HG02884 (cell line): ENCODE data around the gene C1QTNF1.
"Not testable (repeated sequence)": the region's sequence is repeated elsewhere in the genome, so short reads cannot be mapped to it uniquely, and the experiment has no call there.

Experiments used
- ATAC-seq: cut with Tn5 transposase; IDR thresholded peaks from one replicate; pipeline ENCODE4 v1.9.1; 2021; ENCODE audit warnings: mild to moderate bottlenecking, moderate library complexity; ENCODE audit not compliant: unreplicated experiment

The C1QTNF1 gene

DNA sequence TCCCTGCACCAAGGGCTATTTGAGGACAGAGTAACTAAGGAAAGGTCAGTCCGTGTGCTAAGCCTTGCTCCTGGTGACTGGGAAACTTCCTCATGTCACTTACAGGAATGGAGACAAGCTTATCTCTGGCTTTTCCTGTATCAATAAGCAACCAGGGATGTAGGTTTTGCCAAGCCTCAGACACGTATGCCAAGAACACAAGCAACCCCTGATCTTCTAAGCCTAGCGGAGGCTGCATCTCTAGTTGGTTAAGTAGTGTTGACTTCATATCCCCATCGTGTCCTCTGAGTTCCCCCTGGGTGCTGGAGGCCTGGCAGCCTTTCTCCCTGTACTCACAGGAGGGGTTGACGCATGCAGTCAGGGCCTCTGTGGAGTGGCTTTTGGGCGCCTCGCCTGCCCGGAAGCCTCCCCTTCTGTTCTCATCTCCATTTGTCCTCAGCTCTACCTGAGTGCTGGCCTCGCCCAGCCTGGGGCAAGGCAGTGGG lies 1.4 kb upstream of the C1QTNF1 start:
- ATAC-seq = no peak

DNA sequence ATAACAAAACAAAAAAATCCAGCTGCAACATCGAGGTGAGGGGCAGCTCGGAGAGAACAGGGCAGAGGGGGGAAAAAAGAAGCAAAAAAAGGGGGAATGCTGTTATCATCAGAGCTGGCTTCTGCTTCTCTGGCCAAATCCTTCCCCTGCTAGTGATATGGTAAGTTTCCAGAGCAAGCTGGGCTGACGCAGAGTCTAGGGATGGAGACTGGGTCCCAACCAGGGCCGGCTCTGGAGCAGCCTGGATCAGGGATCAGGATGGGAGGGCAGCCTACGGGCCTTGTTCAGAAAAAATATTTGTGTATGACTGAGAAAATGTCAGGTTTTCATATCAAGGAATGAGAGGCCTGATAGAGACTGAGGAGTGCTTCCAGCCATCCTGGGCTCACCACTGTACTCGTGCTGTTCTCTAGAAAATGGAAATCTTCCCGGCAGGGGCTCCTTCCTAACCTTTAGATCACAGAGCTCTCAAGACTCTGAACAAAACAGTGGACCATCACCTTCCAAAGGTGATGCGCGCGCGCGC lies 726 bp upstream of the C1QTNF1 start:
- ATAC-seq = no peak

DNA sequence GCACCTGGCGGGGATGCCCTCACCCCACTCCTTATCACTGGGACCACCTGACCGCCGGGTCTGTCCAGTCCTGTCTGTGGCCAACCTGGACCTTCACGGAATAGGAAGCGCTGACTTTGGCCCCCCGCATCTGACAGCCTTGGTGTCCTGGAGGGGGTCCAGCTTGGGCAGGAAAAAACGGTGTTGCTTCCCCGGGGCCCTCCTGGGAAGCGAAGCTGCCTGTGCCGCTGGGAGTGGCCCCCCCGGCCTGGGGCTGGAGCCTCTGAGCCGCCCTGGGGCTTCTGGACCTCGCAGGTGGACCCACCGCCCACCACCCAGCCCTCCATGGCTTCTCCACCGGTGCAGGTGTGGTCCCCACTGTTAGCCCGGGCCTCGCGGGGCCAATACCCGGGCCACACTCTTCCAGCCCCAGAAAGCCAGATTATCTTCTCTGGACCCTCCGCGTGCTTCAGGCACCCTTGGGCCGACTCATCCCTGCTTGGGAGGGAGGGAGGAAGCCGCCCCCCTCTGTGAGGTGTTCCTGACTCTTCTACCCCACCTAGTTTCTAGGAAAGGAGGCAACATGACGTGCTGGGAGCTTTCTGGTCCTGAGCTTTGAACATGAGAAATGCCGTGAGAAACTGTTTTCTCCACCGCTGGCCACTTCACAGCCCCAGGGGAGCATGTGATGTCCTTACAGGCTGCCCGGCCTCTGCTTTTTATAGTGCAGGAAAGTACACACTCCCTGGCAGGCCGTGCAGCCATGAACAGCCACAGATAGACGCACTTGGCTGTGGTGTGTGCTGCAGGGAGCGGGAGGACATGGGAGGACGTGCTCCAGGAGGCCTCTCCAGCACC lies 1.1 kb downstream of the C1QTNF1 start:
- no peak for ATAC-seq

DNA sequence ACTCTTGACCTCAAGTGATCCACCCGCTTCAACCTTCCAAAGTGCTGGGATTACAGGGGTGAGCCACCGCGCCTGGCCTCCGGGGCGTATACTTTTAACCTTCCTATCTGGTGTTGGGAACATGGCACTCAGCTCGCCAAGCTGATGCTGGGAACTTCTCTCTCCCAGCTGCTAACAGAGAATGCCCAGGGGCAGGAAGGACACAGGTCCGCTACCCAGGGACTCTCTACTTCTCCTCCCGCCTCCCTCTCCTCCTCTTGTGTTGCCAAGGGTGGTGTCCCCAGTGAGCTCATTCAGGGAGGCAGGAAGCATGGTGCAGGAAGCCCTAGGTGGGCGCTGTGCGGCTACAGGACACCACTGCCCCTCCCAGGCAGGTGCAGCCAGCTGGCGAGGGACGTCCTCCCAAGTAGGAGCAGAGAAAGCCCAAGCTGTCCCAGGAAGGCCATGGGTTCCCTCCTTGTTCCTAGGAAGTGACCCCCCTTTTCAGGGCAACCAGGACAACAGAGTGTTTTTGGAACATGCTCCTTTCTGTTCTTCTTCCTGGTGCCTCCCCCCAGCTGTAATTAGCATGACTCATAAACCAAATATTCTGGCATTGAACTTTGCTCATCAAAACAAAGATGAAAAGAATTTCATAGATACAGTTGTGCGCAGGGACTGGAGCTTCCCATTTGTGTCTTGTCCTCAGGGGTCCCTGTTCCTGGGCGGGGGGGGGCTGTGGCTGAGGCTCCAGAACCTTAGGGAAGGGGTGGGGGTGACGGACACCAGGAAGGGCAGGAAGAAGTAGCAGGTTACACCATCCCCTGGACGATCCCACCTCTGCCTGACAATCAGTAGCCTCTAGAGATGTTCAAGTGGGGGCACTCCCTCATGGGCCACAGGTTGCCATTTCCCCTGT lies 2.7 kb downstream of the C1QTNF1 start:
- ATAC-seq = no peak

DNA sequence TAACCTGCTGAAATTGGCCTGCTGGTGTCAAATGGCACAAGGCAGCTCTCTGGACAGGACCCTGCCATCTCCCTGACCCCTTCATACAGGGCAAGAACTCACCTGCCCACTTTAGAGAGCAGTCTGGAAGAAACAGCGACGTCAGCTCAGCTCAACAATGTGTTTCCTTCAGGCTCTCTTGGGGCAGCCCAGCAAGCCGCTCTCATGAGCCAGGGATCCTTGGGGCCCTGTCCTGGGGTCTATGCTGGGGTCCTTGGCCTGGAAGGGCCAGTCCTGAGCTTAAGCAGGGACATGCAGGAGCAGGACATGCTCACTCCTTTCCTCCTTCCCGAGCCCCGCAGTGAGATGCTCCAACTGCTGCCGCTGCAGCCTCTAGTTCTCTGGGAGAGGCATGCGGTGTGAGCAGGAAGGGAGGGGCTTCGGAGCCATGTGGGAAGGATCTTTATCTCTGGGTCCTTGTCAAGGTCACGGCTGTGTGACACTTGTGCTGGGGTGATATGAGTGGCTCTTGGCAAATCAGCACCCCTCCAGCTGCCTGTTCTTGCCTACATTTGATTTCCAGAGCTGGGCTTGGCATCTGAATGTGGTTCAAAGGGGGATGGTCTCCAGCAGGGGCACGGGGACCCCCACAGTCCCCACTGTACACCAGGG lies 3.4 kb downstream of the C1QTNF1 start:
- no peak for ATAC-seq

DNA sequence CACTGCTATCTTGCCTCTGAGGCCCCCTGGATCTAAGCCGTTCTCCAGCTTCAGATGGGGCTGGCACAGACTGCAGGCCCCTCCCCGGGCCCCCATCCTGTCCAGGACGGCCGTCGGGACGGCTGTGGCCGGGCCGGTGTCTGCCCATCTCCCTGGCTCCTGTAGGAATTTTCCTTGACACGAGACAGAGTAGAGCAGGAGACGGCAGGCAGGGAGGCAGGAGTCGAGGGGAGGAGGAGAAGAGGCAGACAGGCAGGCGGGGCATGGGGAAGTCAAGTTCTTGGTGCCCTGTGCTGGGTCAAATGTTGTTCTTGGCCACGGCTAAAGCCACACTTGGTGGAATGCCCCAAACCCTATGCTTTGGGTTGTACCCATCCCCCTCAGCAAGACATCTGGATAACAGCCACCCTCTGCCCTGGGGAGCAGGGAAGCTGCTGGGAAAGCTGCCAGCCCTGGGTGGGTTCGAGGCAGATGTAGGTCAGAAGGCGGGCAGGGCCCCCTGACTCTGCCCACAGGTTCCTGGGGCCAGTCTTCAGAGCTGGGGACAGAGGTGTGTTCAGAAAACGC lies 4.0 kb downstream of the C1QTNF1 start:
- no peak for ATAC-seq

DNA sequence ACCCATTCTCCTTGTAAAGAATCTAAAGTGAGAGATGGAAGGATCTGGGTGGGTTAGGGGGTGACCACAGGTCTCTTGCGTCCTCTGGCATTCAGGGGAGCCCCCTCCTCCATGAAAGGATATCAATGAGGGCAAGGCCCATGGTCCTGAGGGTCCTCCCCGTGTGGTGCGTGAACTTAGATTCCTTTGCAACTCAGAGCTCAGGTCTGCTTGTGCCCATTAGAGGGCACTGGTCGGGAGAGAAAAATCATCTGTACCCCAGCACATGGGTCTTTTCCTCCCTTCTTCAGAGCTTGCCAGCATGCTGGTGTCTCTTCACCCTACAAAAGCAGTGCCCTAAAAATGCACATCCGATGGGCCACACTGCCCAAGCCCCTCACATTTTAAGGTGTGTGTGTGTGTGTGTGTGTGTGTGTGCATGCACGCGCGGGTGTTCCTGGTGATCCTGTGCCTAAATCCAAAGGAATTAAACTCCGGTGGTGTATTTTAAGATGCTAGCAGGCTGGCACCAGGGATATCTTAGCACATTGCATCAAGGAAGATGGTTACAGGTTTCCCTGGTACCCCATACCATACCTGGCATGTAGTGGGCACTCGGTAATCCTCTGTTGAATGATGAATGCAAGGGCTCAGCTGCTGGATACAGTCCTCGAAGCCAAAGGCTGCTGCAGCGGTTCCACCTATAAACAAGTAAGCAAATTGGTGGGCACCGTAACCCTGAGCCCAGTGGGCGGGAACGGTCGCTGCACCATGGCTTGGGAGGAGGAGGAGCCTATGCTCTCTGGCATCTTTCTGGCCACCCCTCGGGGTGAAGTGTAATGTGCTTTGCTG lies 4.7 kb downstream of the C1QTNF1 start:
- no peak for ATAC-seq

DNA sequence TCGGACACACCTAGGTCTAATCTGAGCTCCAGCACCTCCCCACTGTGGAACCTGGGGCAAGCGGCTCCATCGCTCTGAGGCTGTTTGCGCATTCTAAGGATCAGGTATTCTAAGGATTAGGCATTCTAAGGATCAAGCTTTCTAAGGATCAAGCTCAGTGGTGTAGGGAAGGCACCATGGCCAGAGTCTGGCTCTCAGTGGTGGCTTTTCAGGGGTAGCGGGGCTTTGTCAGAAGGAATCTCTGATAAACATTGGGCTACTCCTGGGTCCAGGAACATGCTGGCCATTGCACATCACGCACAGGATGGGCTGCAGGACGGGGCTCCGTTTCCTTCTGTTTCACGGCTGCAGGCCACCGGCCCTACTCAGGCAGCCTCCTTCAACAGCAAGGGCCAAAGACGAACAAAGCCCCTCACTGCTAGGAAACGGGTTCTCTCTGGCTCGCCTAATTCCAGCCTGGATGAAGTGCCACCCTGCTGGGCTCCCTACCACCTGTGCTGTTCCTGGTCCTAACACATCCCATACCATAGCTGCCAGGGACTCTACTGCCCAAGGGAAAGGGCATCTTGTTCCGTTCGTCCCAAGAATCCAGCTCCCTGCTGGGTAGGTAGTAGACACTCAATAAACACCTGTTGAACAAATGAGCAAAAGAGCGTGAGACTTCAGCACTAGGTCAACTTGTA lies 5.5 kb downstream of the C1QTNF1 start:
- ATAC-seq = no peak

DNA sequence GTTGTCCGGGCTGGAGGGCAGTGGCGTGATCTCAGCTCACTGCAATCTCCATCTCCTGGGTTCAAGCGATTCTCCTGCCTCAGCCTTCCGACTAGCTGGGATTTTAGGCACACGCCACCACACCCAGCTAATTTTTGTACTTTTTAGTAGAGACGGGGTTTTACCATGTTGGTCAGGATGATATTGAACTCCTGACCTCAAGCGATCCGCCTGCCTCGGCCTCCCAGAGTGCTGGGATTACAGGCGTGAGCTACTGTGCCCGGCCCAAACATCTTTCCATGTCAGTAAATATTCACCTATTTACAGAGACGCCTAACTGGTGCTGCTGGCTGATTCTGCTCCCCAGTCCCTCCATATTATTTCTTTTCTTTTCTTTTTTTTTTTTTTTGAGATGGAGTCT lies 6.7 kb downstream of the C1QTNF1 start:
- not testable (repeated sequence) for ATAC-seq

DNA sequence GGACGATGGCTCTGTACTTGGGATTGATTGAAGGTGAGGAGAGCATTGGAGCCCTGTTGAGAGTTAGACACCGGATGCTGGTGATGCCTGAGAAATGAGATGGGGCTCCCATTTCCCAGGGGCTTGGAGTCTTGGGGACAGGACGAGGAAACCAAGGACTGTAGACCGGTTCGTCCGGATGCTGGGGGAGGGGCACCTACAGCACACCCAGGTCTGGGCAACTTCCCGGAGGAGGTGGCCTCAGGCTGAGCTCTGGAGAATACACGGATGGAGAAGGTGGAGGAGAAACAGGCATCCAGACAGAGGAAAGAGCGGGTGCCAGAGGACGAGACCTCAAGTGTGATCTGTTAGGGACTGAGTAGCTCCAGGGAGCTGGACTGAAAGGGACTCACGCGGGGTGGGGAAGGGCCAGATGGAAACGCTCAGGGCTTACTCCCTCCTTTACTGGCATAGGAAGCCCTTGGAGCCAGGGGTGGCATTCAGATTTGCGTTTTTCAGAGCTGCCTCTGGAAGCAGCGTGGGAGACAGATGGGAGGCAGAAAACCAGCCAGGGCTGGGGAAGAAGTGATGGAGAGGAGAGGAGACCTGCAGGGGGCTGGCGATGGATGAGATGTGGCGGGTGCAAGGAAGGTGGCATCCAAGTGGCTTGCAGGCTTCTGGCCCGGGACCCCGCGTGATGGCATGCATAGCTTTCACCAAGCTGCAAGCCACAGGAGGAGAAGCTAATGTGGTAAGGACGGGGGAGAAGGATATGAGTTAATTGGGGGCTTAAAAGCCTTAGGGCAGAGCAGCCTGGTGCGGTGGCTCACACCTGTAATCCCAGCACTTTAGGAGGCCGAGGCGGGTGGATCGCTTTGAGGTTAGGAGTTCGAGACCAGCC lies 8.3 kb downstream of the C1QTNF1 start:
- no peak for ATAC-seq

DNA sequence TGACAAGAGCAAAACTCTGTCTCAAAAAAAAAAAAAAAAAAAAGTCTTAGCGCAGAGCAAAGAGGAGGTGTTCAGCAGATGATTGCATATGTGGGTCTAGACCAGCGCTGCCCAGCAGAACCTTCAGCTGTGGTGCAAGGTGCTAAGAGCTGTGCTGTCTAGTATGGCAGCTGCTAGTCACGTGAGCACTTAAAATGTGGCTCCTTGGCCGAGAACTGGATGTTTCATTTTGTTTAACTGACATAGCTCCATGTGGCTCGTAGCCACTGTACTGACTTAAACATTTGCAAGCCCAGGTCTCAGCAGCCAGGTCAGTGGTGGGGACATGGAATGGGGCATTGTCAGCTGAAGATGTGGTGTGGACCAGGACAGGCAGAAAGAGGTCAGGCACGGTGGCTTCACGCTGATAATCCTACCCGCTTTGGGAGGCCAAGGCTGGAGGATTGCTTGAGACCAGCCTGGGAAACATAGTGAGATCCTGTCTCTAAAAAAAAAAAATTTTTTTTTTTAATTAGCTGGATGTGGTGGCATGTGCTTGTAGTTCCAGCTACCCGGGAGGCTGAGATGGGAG lies 9.2 kb downstream of the C1QTNF1 start:
- ATAC-seq = no peak

DNA sequence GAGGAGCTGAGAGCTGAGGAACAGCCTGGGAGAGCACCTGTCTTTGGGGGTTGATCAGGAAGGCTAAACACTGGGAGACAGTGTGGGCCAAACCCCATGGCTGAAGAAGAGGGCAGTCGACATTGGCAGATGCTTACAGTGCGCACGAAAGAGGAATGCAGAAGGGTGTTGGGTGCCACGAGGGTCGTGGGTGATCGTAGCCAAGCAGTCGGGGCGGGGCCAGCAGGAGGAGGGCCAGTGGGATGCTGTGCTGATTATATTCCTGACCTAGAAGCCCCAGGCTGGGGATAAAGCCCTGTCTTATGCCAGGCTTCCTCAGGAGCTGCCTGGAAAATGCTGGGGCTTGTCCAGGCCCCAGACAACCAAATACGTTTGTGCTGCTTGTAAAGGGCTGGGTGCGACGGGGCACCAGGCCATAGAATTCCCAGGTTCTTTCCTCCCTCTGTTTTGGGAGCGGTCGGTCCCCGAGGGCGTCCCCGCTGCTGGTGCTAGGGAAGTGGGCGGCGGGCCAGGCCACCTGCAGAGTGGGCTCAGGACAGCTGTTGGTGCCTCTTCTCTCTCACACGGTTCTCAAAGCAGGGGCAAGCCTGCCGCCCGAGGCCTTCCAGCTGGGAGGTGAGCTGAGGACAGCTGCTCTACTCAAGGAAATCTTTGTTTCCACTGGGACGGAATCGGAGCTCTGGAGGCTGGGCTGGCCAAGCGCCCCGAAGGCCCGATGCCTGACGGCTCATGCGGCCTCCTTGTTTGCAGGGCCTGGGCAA lies 10.0 kb downstream of the C1QTNF1 start:
- ATAC-seq = no peak

DNA sequence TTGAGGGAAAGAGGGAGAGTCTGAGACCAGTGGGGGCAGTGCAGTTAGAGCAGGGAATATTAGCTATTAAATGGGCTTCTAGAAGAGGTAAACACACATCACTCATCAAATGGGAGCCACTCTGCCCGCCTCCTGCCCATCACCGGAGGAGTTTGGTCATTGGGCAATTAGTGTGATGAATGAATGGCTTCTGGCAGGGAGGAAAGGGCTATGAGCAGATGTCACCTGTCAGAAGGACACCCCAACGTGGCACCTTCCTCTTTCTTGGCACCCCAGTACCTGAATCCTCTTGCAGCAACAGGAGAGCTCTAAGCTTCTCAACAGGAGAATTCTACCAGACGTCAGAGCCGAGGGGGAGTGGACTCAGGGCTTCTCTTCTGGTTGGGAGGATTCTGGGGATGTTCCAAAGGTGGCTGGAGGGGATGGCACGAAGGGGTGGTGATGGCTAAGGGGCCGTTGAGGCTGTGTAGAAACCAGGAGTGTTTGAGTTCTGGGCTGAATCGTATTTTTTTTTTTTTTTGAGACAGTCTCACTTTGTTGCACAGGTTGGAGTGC lies 11.0 kb downstream of the C1QTNF1 start:
- no peak for ATAC-seq

DNA sequence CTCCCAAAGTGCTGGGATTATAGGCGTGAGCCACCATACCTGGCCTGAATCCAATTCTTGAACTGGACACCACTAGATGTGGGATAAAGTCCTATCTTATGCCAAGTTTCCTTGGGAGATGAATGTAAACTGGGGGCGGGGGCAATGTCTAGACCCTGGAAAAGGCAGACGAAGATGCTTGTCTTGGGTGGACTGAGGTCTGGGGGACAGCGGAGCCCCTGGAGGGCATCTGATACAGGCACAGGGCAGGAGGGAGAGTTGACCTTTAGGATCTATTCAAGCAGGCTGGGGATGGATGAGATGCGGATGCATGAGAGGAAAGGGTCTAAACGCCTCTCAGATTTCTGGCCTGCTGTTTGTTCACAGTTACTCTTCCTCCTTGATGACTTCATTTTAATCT lies 11.7 kb downstream of the C1QTNF1 start:
- no peak for ATAC-seq

DNA sequence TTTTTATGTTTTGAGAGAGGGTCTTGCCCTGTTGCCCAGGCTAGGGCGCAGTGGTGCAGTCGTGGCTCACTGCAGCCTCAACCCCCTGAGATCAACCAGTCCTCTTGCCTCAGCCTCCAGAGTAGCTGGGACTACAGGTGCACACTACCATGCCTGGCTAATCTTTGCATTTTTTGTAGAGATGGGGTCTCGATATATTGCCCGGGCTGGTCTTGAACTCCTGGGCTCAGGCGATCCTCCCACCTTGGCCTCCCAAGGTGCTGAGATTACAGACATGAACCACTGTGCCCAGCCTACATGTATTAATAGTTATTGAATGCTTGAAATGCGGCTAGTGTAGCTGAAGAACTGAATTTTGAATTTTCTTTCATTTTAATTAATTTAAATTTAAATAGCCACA lies 12.2 kb downstream of the C1QTNF1 start:
- no peak for ATAC-seq

DNA sequence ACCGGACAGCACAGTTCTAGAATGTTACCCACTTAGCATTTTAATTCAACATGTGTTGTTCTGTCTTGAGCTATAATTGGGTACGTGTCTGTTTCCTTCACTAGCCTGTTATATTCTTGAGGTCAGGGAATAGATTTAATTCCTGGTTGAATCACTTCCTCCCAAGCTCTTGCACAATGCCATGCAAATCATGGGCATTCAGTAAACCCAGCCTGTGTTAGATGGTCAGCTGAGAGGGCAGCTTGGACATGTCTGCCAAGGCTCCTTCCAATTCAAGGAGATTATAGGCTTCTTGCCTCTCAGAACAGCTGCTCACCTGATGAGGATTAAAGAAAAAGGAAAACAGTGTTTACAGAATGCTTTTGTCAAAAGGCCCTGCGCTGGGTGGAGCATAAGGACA lies 12.6 kb downstream of the C1QTNF1 start:
- no peak for ATAC-seq

DNA sequence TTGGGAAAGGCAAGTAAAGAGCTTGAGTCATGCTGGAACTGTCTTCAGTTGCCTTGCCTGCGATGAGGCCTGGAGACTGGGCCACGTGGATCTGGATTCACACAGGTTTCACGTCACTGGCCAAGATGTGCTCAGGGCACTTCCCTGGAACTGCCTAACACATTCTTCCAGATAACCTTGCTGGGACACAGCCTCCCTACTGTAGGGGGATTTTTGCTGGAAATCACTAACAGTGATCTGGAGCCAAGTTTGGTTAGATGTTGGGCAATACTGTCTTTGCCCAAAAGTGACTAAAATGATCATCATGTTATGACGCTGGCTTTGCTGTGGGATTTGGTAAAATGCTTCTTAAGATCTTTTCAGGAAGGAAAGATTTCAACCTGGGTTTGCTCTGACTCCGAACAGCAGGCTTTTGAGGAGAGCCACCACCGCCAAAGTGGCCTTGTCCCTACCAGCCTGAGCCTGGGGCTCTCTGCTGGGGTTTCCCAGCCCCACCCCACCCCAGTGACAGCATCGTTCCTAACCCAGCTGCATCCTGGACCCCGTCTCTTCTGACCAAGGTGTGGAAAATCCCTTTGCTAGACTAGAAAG lies 14.7 kb downstream of the C1QTNF1 start:
- ATAC-seq = no peak
